Neural cell (in vitro differentiated cells): ENCODE data around the gene SPEG. TPM values are rescaled to one million over a fixed set of nuclear protein-coding genes. Genes with fewer than 3 reads are reported as not detected.

Source experiments
- H2AFZ ChIP-seq: fragments of 200-600, 300-800 bp; sonication (generic), shearing (Covaris generic); 2 replicates; pipeline ENCODE4 v1.6.0; 2014; ENCODE audit warnings: low read depth, mild to moderate bottlenecking, antibody characterized with exemption, low read length, moderate library complexity
- H3F3A ChIP-seq: fragments of 200-600 bp; shearing (Covaris generic); 2 replicates; pipeline ENCODE4 v1.6.1; 2016; ENCODE audit warnings: mild to moderate bottlenecking, moderate library complexity, mixed read lengths, antibody characterized with exemption, low read length; ENCODE audit not compliant: insufficient read depth, poor library complexity, severe bottlenecking
- H3K27ac ChIP-seq: fragments of 200-600, 300-800 bp; sonication (generic), shearing (Covaris generic); 2 replicates; pipeline ENCODE4 v1.5.1; 2014; ENCODE audit warnings: mild to moderate bottlenecking, low read length, moderate library complexity
- H3K27me3 ChIP-seq: fragments of 300-800, 200-600 bp; sonication (generic), shearing (Covaris generic); 2 replicates; pipeline ENCODE4 v1.6.0; 2014; ENCODE audit warnings: mild to moderate bottlenecking, low read depth, low read length, moderate library complexity; ENCODE audit not compliant: insufficient read depth
- H3K36me3 ChIP-seq: fragments of 300-800, 200-600 bp; sonication (generic), shearing (Covaris generic); 2 replicates; pipeline ENCODE4 v1.5.1; 2014; ENCODE audit warnings: mild to moderate bottlenecking, antibody characterized with exemption, low read length, moderate library complexity; ENCODE audit not compliant: insufficient read depth
- H3K4me2 ChIP-seq: fragments of 300-800, 200-600 bp; sonication (generic), shearing (Covaris generic); 2 replicates; pipeline ENCODE4 v1.6.0; 2014; ENCODE audit warnings: mild to moderate bottlenecking, low read length
- H3K4me3 ChIP-seq: fragments of 300-800, 200-600 bp; sonication (generic), shearing (Covaris generic); 2 replicates; pipeline ENCODE4 v1.5.1; 2014; ENCODE audit warnings: mild to moderate bottlenecking, low read length, moderate library complexity
- H3K79me2 ChIP-seq: fragments of 200-600 bp; shearing (Covaris generic); replicated peaks from 2 replicates; pipeline ENCODE4 v1.6.0; 2014; ENCODE audit warnings: mild to moderate bottlenecking, low read length, moderate library complexity; ENCODE audit not compliant: insufficient read depth
- H3K9ac ChIP-seq: fragments of 300-800, 200-600 bp; sonication (generic), shearing (Covaris generic); 2 replicates; pipeline ENCODE4 v1.6.1; 2016; ENCODE audit warnings: mild to moderate bottlenecking, low read length, mixed read lengths
- H3K9me2 ChIP-seq: fragments of 200-600 bp; shearing (Covaris generic); 2 replicates; pipeline ENCODE4 v1.6.1; 2016; ENCODE audit warnings: mild to moderate bottlenecking, low read length, mixed read lengths; ENCODE audit not compliant: insufficient read depth
- H3K9me3 ChIP-seq: fragments of 200-600, 300-800 bp; sonication (generic), shearing (Covaris generic); 2 replicates; pipeline ENCODE4 v1.6.1; 2016; ENCODE audit warnings: mild to moderate bottlenecking, mixed run types, low read length, moderate library complexity, mixed read lengths
- H4K20me1 ChIP-seq: fragments of 200-600 bp; shearing (Covaris generic); 2 replicates; pipeline ENCODE4 v1.6.1; 2016; ENCODE audit warnings: mild to moderate bottlenecking, mixed run types; ENCODE audit not compliant: insufficient read depth
- CTCF ChIP-seq: fragments of 450-650 bp; IDR thresholded peaks from 2 replicates; pipeline ENCODE4 v1.5.1; 2014; ENCODE audit warnings: antibody characterized with exemption, mild to moderate bottlenecking, moderate library complexity; ENCODE audit not compliant: poor library complexity, severe bottlenecking
- EP300 ChIP-seq: fragments of 450-650 bp; conservative IDR thresholded peaks from 2 replicates; pipeline ENCODE4 v1.6.1; 2014; ENCODE audit warnings: antibody characterized with exemption, mild to moderate bottlenecking, moderate library complexity; ENCODE audit not compliant: poor library complexity, severe bottlenecking
- EZH2 ChIP-seq: fragments of 200-600, 300-800 bp; shearing (Covaris generic), sonication (generic); IDR thresholded peaks from 2 replicates; pipeline ENCODE4 v1.6.1; 2014; ENCODE audit warnings: antibody characterized with exemption, low read length, borderline replicate concordance, mild to moderate bottlenecking; ENCODE audit not compliant: insufficient read depth, poor library complexity, severe bottlenecking
- MXI1 ChIP-seq: fragments of 450-650 bp; conservative IDR thresholded peaks from 2 replicates; pipeline ENCODE4 v1.6.1; 2014; ENCODE audit warnings: antibody characterized with exemption, mild to moderate bottlenecking; ENCODE audit not compliant: poor library complexity, severe bottlenecking
- POLR2AphosphoS5 ChIP-seq: IDR thresholded peaks from 2 replicates; pipeline ENCODE4 v1.6.1; 2012
- RAD21 ChIP-seq: fragments of 450-650 bp; conservative IDR thresholded peaks from 2 replicates; pipeline ENCODE4 v1.6.1; 2014; ENCODE audit warnings: antibody characterized with exemption, mild to moderate bottlenecking, moderate library complexity
- REST ChIP-seq: IDR thresholded peaks from 2 replicates; pipeline ENCODE4 v1.6.1; 2012; ENCODE audit warnings: borderline replicate concordance
- SMC3 ChIP-seq: fragments of 450-650 bp; conservative IDR thresholded peaks from 2 replicates; pipeline ENCODE4 v1.6.1; 2014; ENCODE audit warnings: antibody characterized with exemption, mild to moderate bottlenecking, moderate library complexity; ENCODE audit not compliant: poor library complexity
- TAF1 ChIP-seq: IDR thresholded peaks from 2 replicates; pipeline ENCODE4 v1.6.1; 2012; ENCODE audit warnings: low read depth
- polyA plus RNA-seq: library from polyadenylated mRNA; depleted of rRNA; stranded (reverse); fragments of >200 nt; gene quantifications from 2 replicates; pipeline ENCODE4 v1.2.3, GENCODE V29; 2014

SPEG gene
- polyA plus RNA-seq, 1 donor from 2014 or later = 58.3 TPM

- Histone ChIP-seq H3K36me3 (no peaks in the 10 kb centered on the region), H2AFZ (no peak overlapping the region), H4K20me1 (no peaks in the 10 kb centered on the region), H3K27me3 (peaks cover 49% of the 10 kb centered on the region), H3K9ac (no peak overlapping the region), H3F3A (no peaks in the 10 kb centered on the region), H3K27ac (no peak overlapping the region), H3K9me2 (no peaks in the 10 kb centered on the region), H3K4me3 (no peak overlapping the region), H3K4me2 (no peak overlapping the region), H3K79me2 (no peaks in the 10 kb centered on the region), H3K9me3 (no peaks in the 10 kb centered on the region)
- TF ChIP-seq REST (no peak), TAF1 (no peak), SMC3 (no peak), EZH2 (no peak), MXI1 (no peak), POLR2AphosphoS5 (no peak), CTCF (no peak), RAD21 (no peak)
Observed at GRCh38 chr2:219490186-219490585, 55.5 kb downstream of the SPEG start.

GRCh38 chr2:219490600-219491130, 56.0 kb downstream of the SPEG start:
- no peak overlapping the region for H3K4me3 ChIP-seq
- no peak overlapping the region for H3K9ac ChIP-seq
- no peaks in the 10 kb centered on the region for H3K79me2 ChIP-seq
- no peak overlapping the region for H2AFZ ChIP-seq
- TF ChIP-seq REST (no peak), TAF1 (no peak), SMC3 (no peak), EP300 (no peak), MXI1 (no peak), RAD21 (no peak), POLR2AphosphoS5 (no peak), CTCF (no peak), EZH2 (no peak)
- no peaks in the 10 kb centered on the region for H4K20me1 ChIP-seq
- no peaks in the 10 kb centered on the region for H3K36me3 ChIP-seq
- no peak overlapping the region for H3K27ac ChIP-seq
- H3K4me2 ChIP-seq = no peak overlapping the region
- no peaks in the 10 kb centered on the region for H3F3A ChIP-seq
- H3K9me2 ChIP-seq = no peaks in the 10 kb centered on the region
- H3K27me3 ChIP-seq = peaks cover 49% of the 10 kb centered on the region
- no peaks in the 10 kb centered on the region for H3K9me3 ChIP-seq
